ENCODE data around the gene LRRN4CL. TPM values are rescaled to one million over a fixed set of nuclear protein-coding genes. Genes with fewer than 3 reads are reported as not detected.
"Not testable (repeated sequence)": the region's sequence is repeated elsewhere in the genome, so short reads cannot be mapped to it uniquely, and the experiment has no call there.

Gene LRRN4CL
- not detected for polyA plus RNA-seq (2012; ENCODE audit: missing spikeins)

GRCh38 chr11:62689421-62690183 is at the start of gene LRRN4CL:
Gene LRRN4CL, minus strand, starts transcription at chr11:62689530. Its CDS starts 1,022 bp downstream, at chr11:62688508.
- peak; percentile 17 for FAIRE-seq
- DNase-seq (ENCODE audit: insufficient read length): no peak
- TF ChIP-seq POLR2AphosphoS5 (IDR thresholded peaks at IDR 0.05; ENCODE audit: low read depth, low read length) (no peak), TAF1 (IDR thresholded peaks at IDR 0.05; ENCODE audit: borderline replicate concordance, low read depth, low read length) (no peak), POLR2A (IDR thresholded peaks at IDR 0.05; ENCODE audit: low read depth, low read length) (no peak)

- TF ChIP-seq POLR2A (IDR thresholded peaks at IDR 0.05; ENCODE audit: low read depth, low read length) (no peak), TAF1 (IDR thresholded peaks at IDR 0.05; ENCODE audit: borderline replicate concordance, low read depth, low read length) (no peak)
- FAIRE-seq (no peak), DNase-seq (ENCODE audit: insufficient read length) (no peak)
These were observed 47.9 kb upstream of the LRRN4CL start for GRCh38 chr11:62737196-62737595.

- DNase-seq (ENCODE audit: insufficient read length) (no peak), FAIRE-seq (no peak)
- no peak for TF ChIP-seq TAF1 (IDR thresholded peaks at IDR 0.05; ENCODE audit: borderline replicate concordance, low read depth, low read length)
- TF ChIP-seq POLR2A (IDR thresholded peaks at IDR 0.05; ENCODE audit: low read depth, low read length): no peak
- no peak for TF ChIP-seq POLR2AphosphoS5 (IDR thresholded peaks at IDR 0.05; ENCODE audit: low read depth, low read length)
These were observed 43.5 kb upstream of the LRRN4CL start for GRCh38 chr11:62732830-62733229.

- not testable (repeated sequence) for FAIRE-seq; DNase-seq (ENCODE audit: insufficient read length)
These were observed 40.7 kb upstream of the LRRN4CL start for GRCh38 chr11:62730076-62730475.

- peak; percentile 64; the same call in 1 of the 2 replicates for TF ChIP-seq POLR2AphosphoS5 (IDR thresholded peaks at IDR 0.05; ENCODE audit: low read depth, low read length)
- peak; percentile 14; the same call in 1 of the 2 replicates for TF ChIP-seq TAF1 (IDR thresholded peaks at IDR 0.05; ENCODE audit: borderline replicate concordance, low read depth, low read length)
- peak; percentile 69; the same call in 1 of the 2 replicates for TF ChIP-seq POLR2A (IDR thresholded peaks at IDR 0.05; ENCODE audit: low read depth, low read length)
- DNase-seq (ENCODE audit: insufficient read length) (peak; percentile 55), FAIRE-seq (peak; percentile 60)
These were observed 39.0 kb upstream of the LRRN4CL start, which contains the start of gene TTC9C for GRCh38 chr11:62728171-62728988. Gene TTC9C, plus strand, starts transcription at chr11:62728486. Its CDS starts 363 bp downstream, at chr11:62728849.

GRCh38 chr11:62727872-62728170 is 38.5 kb upstream of the LRRN4CL start:
- peak; percentile 58 for DNase-seq (ENCODE audit: insufficient read length)
- FAIRE-seq: no peak
- TF ChIP-seq POLR2A (IDR thresholded peaks at IDR 0.05; ENCODE audit: low read depth, low read length): no peak
- no peak for TF ChIP-seq TAF1 (IDR thresholded peaks at IDR 0.05; ENCODE audit: borderline replicate concordance, low read depth, low read length)
- TF ChIP-seq POLR2AphosphoS5 (IDR thresholded peaks at IDR 0.05; ENCODE audit: low read depth, low read length): no peak

GRCh38 chr11:62727165-62727871 is 38.0 kb upstream of the LRRN4CL start, which contains the start of gene HNRNPUL2:
Gene HNRNPUL2, minus strand, starts transcription at chr11:62727457. Its CDS starts 301 bp downstream, at chr11:62727156.
- DNase-seq (ENCODE audit: insufficient read length) (peak; percentile 93), FAIRE-seq (peak; percentile 97)
- peak; percentile 98 for TF ChIP-seq POLR2A (IDR thresholded peaks at IDR 0.05; ENCODE audit: low read depth, low read length)
- TF ChIP-seq TAF1 (IDR thresholded peaks at IDR 0.05; ENCODE audit: borderline replicate concordance, low read depth, low read length): no peak
- TF ChIP-seq POLR2AphosphoS5 (IDR thresholded peaks at IDR 0.05; ENCODE audit: low read depth, low read length): peak; percentile 96

- DNase-seq (ENCODE audit: insufficient read length): no peak
- TF ChIP-seq POLR2A (IDR thresholded peaks at IDR 0.05; ENCODE audit: low read depth, low read length) (no peak), POLR2AphosphoS5 (IDR thresholded peaks at IDR 0.05; ENCODE audit: low read depth, low read length) (no peak), TAF1 (IDR thresholded peaks at IDR 0.05; ENCODE audit: borderline replicate concordance, low read depth, low read length) (peak; percentile 41; the same call in 1 of the 2 replicates)
- no peak for FAIRE-seq
These were observed 37.5 kb upstream of the LRRN4CL start for GRCh38 chr11:62726915-62727164.

- TF ChIP-seq TAF1 (IDR thresholded peaks at IDR 0.05; ENCODE audit: borderline replicate concordance, low read depth, low read length) (0 out of 2 replicates have a peak, but pooled peaks have one; percentile 28), POLR2A (IDR thresholded peaks at IDR 0.05; ENCODE audit: low read depth, low read length) (no peak)
- peak; percentile 21 for FAIRE-seq
- no peak for DNase-seq (ENCODE audit: insufficient read length)
These were observed 37.0 kb upstream of the LRRN4CL start for GRCh38 chr11:62726156-62726914.

- FAIRE-seq (no peak), DNase-seq (ENCODE audit: insufficient read length) (no peak)
- TF ChIP-seq TAF1 (IDR thresholded peaks at IDR 0.05; ENCODE audit: borderline replicate concordance, low read depth, low read length) (no peak), POLR2AphosphoS5 (IDR thresholded peaks at IDR 0.05; ENCODE audit: low read depth, low read length) (no peak), POLR2A (IDR thresholded peaks at IDR 0.05; ENCODE audit: low read depth, low read length) (no peak)
These were observed 36.3 kb upstream of the LRRN4CL start for GRCh38 chr11:62725646-62726045.

GRCh38 chr11:62724171-62724570 is 34.8 kb upstream of the LRRN4CL start:
- no peak for FAIRE-seq
- TF ChIP-seq TAF1 (IDR thresholded peaks at IDR 0.05; ENCODE audit: borderline replicate concordance, low read depth, low read length): no peak
- TF ChIP-seq POLR2A (IDR thresholded peaks at IDR 0.05; ENCODE audit: low read depth, low read length): no peak
- no peak for TF ChIP-seq POLR2AphosphoS5 (IDR thresholded peaks at IDR 0.05; ENCODE audit: low read depth, low read length)

More at GRCh38 chr11:62724171-62724570, 34.8 kb upstream of the LRRN4CL start:
- no peak for DNase-seq (ENCODE audit: insufficient read length)

Data from GM12892 (cell line).